Measurements from ENCODE around the gene RAB26. TPM values are rescaled to one million over a fixed set of nuclear protein-coding genes. Genes with fewer than 3 reads are reported as not detected.
"Not testable (repeated sequence)": the region's sequence is repeated elsewhere in the genome, so short reads cannot be mapped to it uniquely, and the experiment has no call there.

RAB26 gene
- total and polyA plus RNA-seq, 2 donors (not counting 3 experiments of a cell fraction or from before 2014, with no cell fraction given): 0.91 to 2.0 TPM

- Histone ChIP-seq H3K79me2 (ENCODE audit: control insufficient read depth, insufficient read depth, low read length) (peaks cover 13% of the 10 kb centered on the region), H3K4me2 (ENCODE audit: insufficient read depth, low read length) (peak within 1 kb of the TSS; percentile 31), H3K4me3 (replicated peaks in 1 of 3; ENCODE audit: insufficient read depth in 1 of 3, low read depth in 1 of 3, low read length in 3 of 3) (peak within 1 kb of the TSS; percentile 32 to 42 (median 41)), H3K9ac (replicated peaks; ENCODE audit: extremely low read depth, insufficient read depth, low read length) (peak within 1 kb of the TSS; percentile 23), H2AFZ (ENCODE audit: low read depth, low read length) (peak within 1 kb of the TSS; percentile 81)
- H3K9me3 ChIP-seq (replicated peaks; ENCODE audit: control insufficient read depth, insufficient read depth, low read length); H3K27me3 ChIP-seq (ENCODE audit: control insufficient read depth in 2 of 2, insufficient read depth in 2 of 2, low read length in 2 of 2); H4K20me1 ChIP-seq (replicated peaks; ENCODE audit: control insufficient read depth, extremely low read depth, insufficient read depth, low read length); dilution Hi-C loops (cut with MboI; ENCODE audit: extremely low pct_ligation_motif_present, low sequenced_read_pairs); H3K27ac ChIP-seq (ENCODE audit: insufficient read depth, low read depth, low read length); H3K9me1 ChIP-seq (replicated peaks; ENCODE audit: control insufficient read depth, extremely low read depth, insufficient read depth, low read length); intact Hi-C loops (cut with micrococcal nuclease); H3K4me1 ChIP-seq (ENCODE audit: control insufficient read depth, extremely low read depth, insufficient read depth, low read length); H3K36me3 ChIP-seq (ENCODE audit: control insufficient read depth in 2 of 2, extremely low read depth in 1 of 2, insufficient read depth in 2 of 2, low read length in 2 of 2); BruUV-seq (replicated peaks): not testable (repeated sequence)
- POLR2A ChIA-PET: interaction anchor here (1.1 kb wide), 1 partner anchor 19 kb away, joined by 13 read pairs; the partner anchor contains the start of gene TRAF7
- DNase-seq (ENCODE audit: low read depth, low spot score) (peak; percentile 95), FAIRE-seq (peak; percentile 88)
- TF ChIP-seq POLR2AphosphoS5 (IDR thresholded peaks at IDR 0.05; ENCODE audit: insufficient read depth, low read depth, low read length): peak; percentile 16
- CTCF ChIA-PET: interaction anchor here (0.5 to 1.0 kb wide), 3 partner anchors 11 to 115 kb away, joined by 3 to 7 read pairs (median 4); no protein-coding TSS in a partner anchor
Measured at GRCh38 chr16:2135770-2136490, 12.5 kb upstream of the RAB26 start, which contains the start of gene PKD1. PKD1 (minus strand) TSS chr16:2135898; CDS start chr16:2135689, 209 bp downstream.

- CTCF ChIA-PET: interaction anchor here (1.0 kb wide), 2 partner anchors 127 to 139 kb away, joined by 4 read pairs; no protein-coding TSS in a partner anchor
- Histone ChIP-seq H3K9me1 (replicated peaks; ENCODE audit: control insufficient read depth, extremely low read depth, insufficient read depth, low read length) (no peaks in the 10 kb centered on the region), H3K36me3 (ENCODE audit: control insufficient read depth in 2 of 2, extremely low read depth in 1 of 2, insufficient read depth in 2 of 2, low read length in 2 of 2) (no peaks in the 10 kb centered on the region), H3K9me3 (replicated peaks; ENCODE audit: control insufficient read depth, insufficient read depth, low read length) (no peaks in the 10 kb centered on the region), H4K20me1 (replicated peaks; ENCODE audit: control insufficient read depth, extremely low read depth, insufficient read depth, low read length) (no peaks in the 10 kb centered on the region), H3K4me3 (replicated peaks in 1 of 3; ENCODE audit: insufficient read depth in 1 of 3, low read depth in 1 of 3, low read length in 3 of 3) (no peak overlapping the region), H3K27me3 (ENCODE audit: control insufficient read depth in 2 of 2, insufficient read depth in 2 of 2, low read length in 2 of 2) (no peaks in the 10 kb centered on the region), H3K4me1 (ENCODE audit: control insufficient read depth, extremely low read depth, insufficient read depth, low read length) (peaks cover 2% of the 10 kb centered on the region), H3K79me2 (ENCODE audit: control insufficient read depth, insufficient read depth, low read length) (no peaks in the 10 kb centered on the region), H3K27ac (ENCODE audit: insufficient read depth, low read depth, low read length) (no peak overlapping the region), H2AFZ (ENCODE audit: low read depth, low read length) (no peak overlapping the region), H3K9ac (replicated peaks; ENCODE audit: extremely low read depth, insufficient read depth, low read length) (no peak overlapping the region), H3K4me2 (ENCODE audit: insufficient read depth, low read length) (no peak overlapping the region)
- TF ChIP-seq JUN (IDR thresholded peaks at IDR 0.05; ENCODE audit: borderline replicate concordance, insufficient read depth, insufficient read length, low read depth): no peak
- no peak for TF ChIP-seq POLR2AphosphoS5 (IDR thresholded peaks at IDR 0.05; ENCODE audit: insufficient read depth, low read depth, low read length)
- DNase-seq (ENCODE audit: low read depth, low spot score) (no peak), FAIRE-seq (no peak)
- dilution Hi-C loops (cut with MboI; ENCODE audit: extremely low pct_ligation_motif_present, low sequenced_read_pairs): no loop called here
- BruUV-seq (replicated peaks): no TSS peak
- intact Hi-C loops (cut with micrococcal nuclease): no loop called here
- POLR2A ChIA-PET: interaction anchor here (4.8 kb wide), 1 partner anchor 12 kb away, joined by 24 read pairs; the partner anchor contains the start of gene TRAF7
Measured at GRCh38 chr16:2142942-2143877, 5.2 kb upstream of the RAB26 start.
